ENCODE results near the gene SLC5A2.

DNA sequence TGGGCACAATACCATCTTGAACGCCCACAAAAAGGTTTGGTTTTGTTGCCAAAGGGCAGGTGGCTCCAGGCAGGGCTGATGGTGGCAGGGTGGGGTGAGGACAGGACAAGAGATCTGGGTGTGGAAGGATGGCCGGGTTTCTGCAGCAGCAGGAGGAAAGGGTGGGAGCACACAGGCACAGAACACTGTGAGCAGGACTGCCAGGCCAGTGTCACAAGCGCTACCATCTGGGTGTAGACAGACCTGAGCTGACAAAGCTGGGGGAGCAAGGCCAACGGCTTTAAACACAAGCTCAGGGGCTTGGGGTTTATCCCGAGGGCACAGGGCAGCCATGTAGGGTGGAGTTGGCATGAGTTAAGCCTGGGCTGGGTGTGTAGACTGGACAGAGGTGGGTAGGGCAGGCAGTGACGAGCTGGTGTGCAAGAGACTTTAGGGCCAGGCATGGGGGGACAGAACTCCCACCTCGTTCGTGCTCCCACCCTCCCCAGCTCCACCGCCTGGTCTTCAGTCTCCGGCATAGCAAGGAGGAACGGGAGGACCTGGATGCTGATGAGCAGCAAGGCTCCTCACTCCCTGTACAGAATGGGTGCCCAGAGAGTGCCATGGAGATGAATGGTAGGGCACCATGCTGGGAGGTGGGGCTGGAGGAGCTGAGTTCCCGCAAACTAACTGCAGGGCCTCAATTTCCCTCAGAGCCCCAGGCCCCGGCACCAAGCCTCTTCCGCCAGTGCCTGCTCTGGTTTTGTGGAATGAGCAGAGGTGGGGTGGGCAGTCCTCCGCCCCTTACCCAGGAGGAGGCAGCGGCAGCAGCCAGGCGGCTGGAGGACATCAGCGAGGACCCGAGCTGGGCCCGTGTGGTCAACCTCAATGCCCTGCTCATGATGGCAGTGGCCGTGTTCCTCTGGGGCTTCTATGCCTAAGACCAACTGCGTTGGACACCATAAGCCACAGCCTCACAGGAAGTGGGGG, 7.0 kb downstream of the SLC5A2 start:
- TF ChIP-seq, protein P1, sequence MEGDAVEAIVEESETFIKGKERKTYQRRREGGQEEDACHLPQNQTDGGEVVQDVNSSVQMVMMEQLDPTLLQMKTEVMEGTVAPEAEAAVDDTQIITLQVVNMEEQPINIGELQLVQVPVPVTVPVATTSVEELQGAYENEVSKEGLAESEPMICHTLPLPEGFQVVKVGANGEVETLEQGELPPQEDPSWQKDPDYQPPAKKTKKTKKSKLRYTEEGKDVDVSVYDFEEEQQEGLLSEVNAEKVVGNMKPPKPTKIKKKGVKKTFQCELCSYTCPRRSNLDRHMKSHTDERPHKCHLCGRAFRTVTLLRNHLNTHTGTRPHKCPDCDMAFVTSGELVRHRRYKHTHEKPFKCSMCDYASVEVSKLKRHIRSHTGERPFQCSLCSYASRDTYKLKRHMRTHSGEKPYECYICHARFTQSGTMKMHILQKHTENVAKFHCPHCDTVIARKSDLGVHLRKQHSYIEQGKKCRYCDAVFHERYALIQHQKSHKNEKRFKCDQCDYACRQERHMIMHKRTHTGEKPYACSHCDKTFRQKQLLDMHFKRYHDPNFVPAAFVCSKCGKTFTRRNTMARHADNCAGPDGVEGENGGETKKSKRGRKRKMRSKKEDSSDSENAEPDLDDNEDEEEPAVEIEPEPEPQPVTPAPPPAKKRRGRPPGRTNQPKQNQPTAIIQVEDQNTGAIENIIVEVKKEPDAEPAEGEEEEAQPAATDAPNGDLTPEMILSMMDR (conservative IDR thresholded peaks at IDR 0.05): no peak
- no peak for TF ChIP-seq EZH2 (IDR thresholded peaks at IDR 0.05; ENCODE audit: low read depth)

Data from PC-9 (cell line).